CD8-positive, alpha-beta memory T cell (primary cell): ENCODE measurements around the gene ANAPC16. TPM values are rescaled to one million over a fixed set of nuclear protein-coding genes. Genes with fewer than 3 reads are reported as not detected.
A peak's percentile ranks its signal among the peaks of the same experiment; 100 is the strongest.

Experiments used
- CTCF ChIA-PET: fragments of 350-600 bp; sonication (Branson Sonifier 250); formaldehyde crosslinking; loops from one replicate; lab custom pipeline; 2021; ENCODE audit warnings: antibody characterized with exemption; lab: Charles Lee
- POLR2A ChIA-PET: fragments of 350-600 bp; sonication (Branson Sonifier 250); formaldehyde crosslinking; loops from one replicate; lab custom pipeline; 2021; ENCODE audit warnings: antibody characterized with exemption; lab: Charles Lee
- DNase-seq, 5 donors: peaks; one replicate each; pipeline versions ENCODE4 v3.0.0 to v3.0.0-alpha.2; 2020 to 2022; ENCODE audit warnings: mixed read lengths in 1 of 5
- H3K27ac ChIP-seq: one replicate; pipeline ENCODE4 v1.7.0; 2013; ENCODE audit warnings: low read depth, mild to moderate bottlenecking, low read length, moderate library complexity
- H3K27me3 ChIP-seq: 2 replicates; pipeline ENCODE4 v1.7.0; 2013; ENCODE audit warnings: low read length, mild to moderate bottlenecking; ENCODE audit not compliant: insufficient read depth, poor library complexity, severe bottlenecking
- H3K36me3 ChIP-seq: 2 replicates; pipeline ENCODE4 v1.7.0; 2013; ENCODE audit warnings: mild to moderate bottlenecking, low read length, moderate library complexity; ENCODE audit not compliant: insufficient read depth
- H3K4me1 ChIP-seq: 2 replicates; pipeline ENCODE4 v1.7.0; 2013; ENCODE audit warnings: mild to moderate bottlenecking, low read length, moderate library complexity; ENCODE audit not compliant: insufficient read depth
- H3K4me3 ChIP-seq: 2 replicates; pipeline ENCODE4 v1.7.0; 2013; ENCODE audit warnings: mild to moderate bottlenecking, low read length
- H3K9me3 ChIP-seq: 2 replicates; pipeline ENCODE4 v1.7.0; 2013; ENCODE audit warnings: mild to moderate bottlenecking, low read length
- H3K27ac Mint-ChIP-seq, 8 donors: one replicate each; pipeline ENCODE4 v1.8.0; 2020 to 2021; ENCODE audit warnings: mixed read lengths in 8 of 8, mild to moderate bottlenecking in 6 of 8, inconsistent platforms in 3 of 8, moderate library complexity in 3 of 8
- H3K27me3 Mint-ChIP-seq, 2 donors: one replicate each; pipeline ENCODE4 v1.8.0; 2020 to 2021; ENCODE audit warnings: mixed read lengths in 2 of 2, mild to moderate bottlenecking in 1 of 2, moderate library complexity in 1 of 2
- H3K36me3 Mint-ChIP-seq, 3 donors: one replicate each; pipeline ENCODE4 v1.8.0; 2020 to 2021; ENCODE audit warnings: mixed read lengths in 3 of 3, inconsistent platforms in 1 of 3, mild to moderate bottlenecking in 1 of 3
- H3K4me1 Mint-ChIP-seq, 3 donors: one replicate each; pipeline ENCODE4 v1.8.0; 2020 to 2021; ENCODE audit warnings: mixed read lengths in 3 of 3, inconsistent platforms in 1 of 3, mild to moderate bottlenecking in 1 of 3
- H3K4me3 Mint-ChIP-seq, 7 donors: one replicate each; pipeline ENCODE4 v1.8.0; 2020 to 2021; ENCODE audit warnings: mixed read lengths in 7 of 7, mild to moderate bottlenecking in 6 of 7, moderate library complexity in 4 of 7, inconsistent platforms in 2 of 7
- H3K9me3 Mint-ChIP-seq, 5 donors: one replicate each; pipeline ENCODE4 v1.8.0; 2020 to 2022; ENCODE audit warnings: mixed read lengths in 5 of 5, mild to moderate bottlenecking in 3 of 5, moderate library complexity in 2 of 5, inconsistent platforms in 1 of 5
- polyA plus RNA-seq: library from polyadenylated mRNA; unstranded; fragments of 300-500 nt; fragmentation: Illumina TruSeq; gene quantifications from one replicate; pipeline ENCODE4 v1.2.3, GENCODE V29; 2021
- total RNA-seq, 2 experiments: library from RNA; stranded (reverse); gene quantifications; one replicate each; pipeline ENCODE4 v1.2.3, GENCODE V29; 2021

ANAPC16 gene
- total and polyA plus RNA-seq, 3 experiments from 2014 or later = 68.1 to 329 (median 78.3) TPM

DNA sequence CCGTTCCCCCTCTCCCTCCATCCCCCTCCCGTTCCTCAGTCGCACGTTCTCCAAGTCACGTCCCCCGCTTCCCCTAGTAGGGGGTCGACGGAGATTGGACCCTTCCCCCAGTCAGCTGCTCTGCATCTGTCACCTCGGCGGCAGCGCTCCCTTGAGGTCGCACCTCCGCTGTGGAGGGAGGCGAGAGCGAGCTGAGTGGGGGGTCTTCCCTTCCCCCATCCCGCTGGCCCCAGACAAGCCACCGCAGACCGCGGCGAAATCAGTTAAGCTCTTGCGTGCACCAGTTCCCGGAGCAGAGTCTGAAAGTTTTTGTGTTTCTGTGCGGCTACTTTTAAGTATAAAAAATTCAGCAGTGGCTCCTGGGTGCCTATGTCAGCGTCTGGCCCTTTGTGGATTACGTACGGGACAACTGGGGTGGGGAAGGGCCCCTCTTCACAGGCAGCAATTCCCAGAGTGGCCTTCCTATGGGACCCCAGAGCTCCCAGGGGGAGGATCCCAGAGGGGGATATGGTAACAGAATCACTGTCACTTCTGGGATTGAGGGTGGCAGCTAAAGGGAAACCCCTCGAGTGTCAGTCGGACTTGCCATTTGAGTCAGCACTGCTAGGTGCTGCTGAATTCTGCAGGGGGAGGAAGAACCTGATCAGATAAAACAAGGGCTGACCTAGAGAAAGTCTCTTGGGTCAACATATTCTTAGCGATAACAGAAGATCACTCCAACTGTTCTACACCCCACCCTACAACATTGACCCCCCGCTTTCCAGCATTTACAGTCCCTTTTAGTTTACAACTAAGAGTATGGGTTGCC lies 45.4 kb downstream of the ANAPC16 start:
- Mint-ChIP-seq H3K4me3 (peak overlapping the region; percentile 81 to 94 (median 89)), H3K36me3 (no peaks in the 10 kb centered on the region), H3K27me3 (no peaks in the 10 kb centered on the region), H3K4me1 (peaks cover 49 to 59% (median 59%) of the 10 kb centered on the region in 3 donors), H3K27ac (peak overlapping the region; percentile 92 to 99 (median 97)), H3K9me3 (no peaks in the 10 kb centered on the region)
- Histone ChIP-seq H3K36me3 (no peaks in the 10 kb centered on the region), H3K4me1 (peaks cover 83% of the 10 kb centered on the region), H3K9me3 (no peaks in the 10 kb centered on the region), H3K4me3 (peak overlapping the region; percentile 72), H3K27ac (peak overlapping the region; percentile 89), H3K27me3 (no peaks in the 10 kb centered on the region)
- DNase-seq = peak; percentile 57 to 81 (median 73)
- ChIA-PET CTCF (interaction anchor here (0.8 to 4.6 kb wide), 15 partner anchors 9 to 122 kb away, joined by 3 to 29 read pairs (median 4); partner anchors contain the start of genes ASCC1 and DDIT4), POLR2A (interaction anchor here (0.6 to 1.7 kb wide), 10 partner anchors 11 to 173 kb away, joined by 3 to 10 read pairs (median 3); partner anchors contain the start of genes ANAPC16, ASCC1 and DDIT4)

GRCh38 chr10:72261784-72262404 lies 46.1 kb downstream of the ANAPC16 start:
- CTCF ChIA-PET = interaction anchor here (0.8 to 4.6 kb wide), 4 partner anchors 12 to 78 kb away, joined by 3 to 29 read pairs (median 18); partner anchors contain the start of gene DDIT4
- H3K4me1 Mint-ChIP-seq = peaks cover 46 to 55% (median 54%) of the 10 kb centered on the region in 3 donors
- H3K4me3 ChIP-seq = no peak overlapping the region

DNA sequence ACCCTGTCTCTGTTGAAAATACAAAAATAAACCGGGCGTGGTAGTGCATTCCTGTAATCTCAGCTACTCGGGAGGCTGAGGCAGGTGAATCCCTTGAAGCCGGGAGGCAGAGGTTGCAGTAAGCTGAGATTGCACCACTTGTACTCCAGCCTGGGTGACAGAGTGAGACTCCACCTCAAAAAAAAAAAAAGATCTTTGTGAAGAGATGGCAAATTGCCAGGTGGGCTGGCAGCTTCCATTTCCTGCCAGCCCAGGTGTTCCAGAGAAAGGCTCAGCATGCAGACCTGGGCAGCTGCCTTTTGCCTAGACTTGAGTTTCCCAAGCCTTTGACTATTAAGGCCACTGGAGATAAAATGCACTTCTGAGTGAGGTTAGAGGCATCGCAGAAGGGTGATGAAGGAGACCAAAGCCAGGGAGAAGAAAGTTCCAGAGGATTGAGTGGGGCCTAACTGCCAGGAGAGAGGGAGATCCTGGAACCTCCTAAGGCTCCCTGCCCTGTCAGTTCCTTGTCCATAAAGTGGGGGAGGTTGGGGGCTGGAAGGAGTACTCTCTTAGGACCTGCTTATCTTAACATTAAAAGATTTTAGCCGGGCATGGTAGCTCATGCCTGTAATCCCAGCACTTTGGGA lies 47.9 kb downstream of the ANAPC16 start:
- DNase-seq = peak in 3 of 5 donors; percentile 60 to 61 (median 60)
- H3K9me3 ChIP-seq = no peaks in the 10 kb centered on the region
- peak overlapping the region; percentile 40 to 90 (median 77) for H3K27ac Mint-ChIP-seq
- H3K4me1 Mint-ChIP-seq = peaks cover 39 to 49% (median 46%) of the 10 kb centered on the region in 3 donors
- no peak overlapping the region for H3K27ac ChIP-seq
- peak overlapping the region in 6 of 7 donors; percentile 13 to 83 (median 38) for H3K4me3 Mint-ChIP-seq
- H3K27me3 ChIP-seq = no peaks in the 10 kb centered on the region
- no peaks in the 10 kb centered on the region for H3K9me3 Mint-ChIP-seq
- no peak overlapping the region for H3K4me3 ChIP-seq
- CTCF ChIA-PET = interaction anchor here (1.6 to 3.5 kb wide), 2 partner anchors 11 to 16 kb away, joined by 4 to 19 read pairs; partner anchors contain the start of gene DDIT4
- no peaks in the 10 kb centered on the region for H3K36me3 Mint-ChIP-seq
- H3K27me3 Mint-ChIP-seq = no peaks in the 10 kb centered on the region
- POLR2A ChIA-PET = interaction anchor here (0.9 kb wide), 2 partner anchors 8 to 15 kb away, joined by 3 to 6 read pairs; no protein-coding TSS in a partner anchor
- H3K36me3 ChIP-seq = no peaks in the 10 kb centered on the region
- H3K4me1 ChIP-seq = peaks cover 65% of the 10 kb centered on the region

More at GRCh38 chr10:72261784-72262404, 46.1 kb downstream of the ANAPC16 start:
- Histone ChIP-seq H3K27me3 (no peaks in the 10 kb centered on the region), H3K27ac (peak overlapping the region; percentile 89), H3K4me1 (peaks cover 78% of the 10 kb centered on the region), H3K36me3 (no peaks in the 10 kb centered on the region), H3K9me3 (no peaks in the 10 kb centered on the region)
- Mint-ChIP-seq H3K9me3 (no peaks in the 10 kb centered on the region), H3K27ac (peak overlapping the region; percentile 92 to 99 (median 97)), H3K36me3 (no peaks in the 10 kb centered on the region), H3K4me3 (peak overlapping the region; percentile 81 to 94 (median 89)), H3K27me3 (no peaks in the 10 kb centered on the region)
- POLR2A ChIA-PET = interaction anchor here (0.7 to 1.6 kb wide), 3 partner anchors 10 to 11 kb away, joined by 3 to 7 read pairs (median 6); partner anchors contain the start of gene DDIT4
- DNase-seq = no peak

DNA sequence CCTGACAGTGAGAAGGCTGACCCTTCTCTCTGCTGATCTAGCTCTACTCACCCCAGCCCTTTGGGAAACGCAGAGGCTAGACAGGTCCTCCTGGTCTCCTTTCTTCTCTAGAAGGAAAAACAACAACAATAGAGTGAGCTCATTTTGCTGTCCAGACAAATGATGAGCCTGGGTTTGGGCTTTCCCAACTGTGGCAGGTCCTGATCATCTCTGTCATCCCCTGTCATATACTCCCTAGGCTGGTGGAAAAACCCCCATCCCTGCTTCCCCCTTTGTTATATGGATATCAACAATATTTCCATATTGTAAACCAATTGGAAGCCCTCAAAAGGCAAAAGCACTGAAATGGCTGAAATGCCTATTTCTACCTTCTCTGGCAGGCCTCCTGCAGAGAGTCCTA lies 48.7 kb downstream of the ANAPC16 start:
- H3K27ac Mint-ChIP-seq = peak overlapping the region in 6 of 8 donors; percentile 36 to 83 (median 58)
- H3K4me1 Mint-ChIP-seq = peaks cover 36 to 42% (median 39%) of the 10 kb centered on the region in 3 donors
- Histone ChIP-seq H3K36me3 (no peaks in the 10 kb centered on the region), H3K4me1 (peaks cover 59% of the 10 kb centered on the region), H3K27ac (peak overlapping the region; percentile 16), H3K4me3 (no peak overlapping the region), H3K27me3 (no peaks in the 10 kb centered on the region), H3K9me3 (no peaks in the 10 kb centered on the region)
- no peak for DNase-seq
- no peaks in the 10 kb centered on the region for H3K36me3 Mint-ChIP-seq
- no peak overlapping the region for H3K4me3 Mint-ChIP-seq
- H3K27me3 Mint-ChIP-seq = no peaks in the 10 kb centered on the region
- H3K9me3 Mint-ChIP-seq = no peaks in the 10 kb centered on the region
- CTCF ChIA-PET = interaction anchor here (3.5 kb wide), 1 partner anchor 10 kb away, joined by 19 read pairs; the partner anchor contains the start of gene DDIT4
- POLR2A ChIA-PET = interaction anchor here (0.9 kb wide), 1 partner anchor 9 kb away, joined by 6 read pairs; no protein-coding TSS in a partner anchor

- Histone ChIP-seq H3K9me3 (no peaks in the 10 kb centered on the region), H3K4me1 (peaks cover 50% of the 10 kb centered on the region), H3K4me3 (no peak overlapping the region), H3K27ac (peak overlapping the region; percentile 31), H3K27me3 (no peaks in the 10 kb centered on the region), H3K36me3 (no peaks in the 10 kb centered on the region)
- peaks cover 26 to 36% (median 33%) of the 10 kb centered on the region in 3 donors for H3K4me1 Mint-ChIP-seq
- peak overlapping the region in 3 of 8 donors; percentile 51 to 87 (median 77) for H3K27ac Mint-ChIP-seq
- H3K9me3 Mint-ChIP-seq = no peaks in the 10 kb centered on the region
- H3K4me3 Mint-ChIP-seq = peak overlapping the region in 1 of 7 donors; percentile 30
- DNase-seq = no peak
- CTCF ChIA-PET = interaction anchor here (3.5 kb wide), 1 partner anchor 9 kb away, joined by 19 read pairs; the partner anchor contains the start of gene DDIT4
- H3K27me3 Mint-ChIP-seq = no peaks in the 10 kb centered on the region
- POLR2A ChIA-PET = no interaction called here
- H3K36me3 Mint-ChIP-seq = no peaks in the 10 kb centered on the region
These were observed 49.7 kb downstream of the ANAPC16 start for GRCh38 chr10:72265508-72265907.

- Mint-ChIP-seq H3K4me3 (peak overlapping the region in 1 of 7 donors; percentile 30), H3K4me1 (peaks cover 20 to 32% (median 29%) of the 10 kb centered on the region in 3 donors), H3K27me3 (no peaks in the 10 kb centered on the region), H3K9me3 (no peaks in the 10 kb centered on the region), H3K27ac (peak overlapping the region in 3 of 8 donors; percentile 27 to 87 (median 77)), H3K36me3 (no peaks in the 10 kb centered on the region)
- no peaks in the 10 kb centered on the region for H3K36me3 ChIP-seq
- no peaks in the 10 kb centered on the region for H3K27me3 ChIP-seq
- no peak for DNase-seq
- no peaks in the 10 kb centered on the region for H3K9me3 ChIP-seq
- peaks cover 43% of the 10 kb centered on the region for H3K4me1 ChIP-seq
- ChIA-PET POLR2A (interaction anchor here (0.5 kb wide), 1 partner anchor 64 kb away, joined by 5 read pairs; no protein-coding TSS in a partner anchor), CTCF (interaction anchor here (0.5 to 3.5 kb wide), 3 partner anchors 8 to 16 kb away, joined by 3 to 19 read pairs (median 3); partner anchors contain the start of gene DDIT4)
- peak overlapping the region; percentile 31 for H3K27ac ChIP-seq
- H3K4me3 ChIP-seq = no peak overlapping the region
These were observed 50.4 kb downstream of the ANAPC16 start for GRCh38 chr10:72265990-72266865.
